NT2/D1 (cell line): ENCODE data around the gene DAZAP2.
A peak's percentile ranks its signal among the peaks of the same experiment; 100 is the strongest.
"Not testable (repeated sequence)": the region's sequence is repeated elsewhere in the genome, so short reads cannot be mapped to it uniquely, and the experiment has no call there.

ENCODE experiments used
- DNase-seq: peaks from one replicate; pipeline ENCODE4 v3.0.0-alpha.2; 2011; ENCODE audit warnings: low read depth, low spot score
- H3K27me3 ChIP-seq: 2 replicates; pipeline ENCODE4 v1.6.0; 2011; ENCODE audit warnings: mild to moderate bottlenecking; ENCODE audit not compliant: insufficient read length, insufficient read depth
- H3K36me3 ChIP-seq: 2 replicates; pipeline ENCODE4 v1.6.1; 2011; ENCODE audit warnings: mild to moderate bottlenecking, low read length, mixed read lengths; ENCODE audit not compliant: insufficient read depth, insufficient read length
- H3K4me1 ChIP-seq: 2 replicates; pipeline ENCODE4 v1.5.1; 2011; ENCODE audit not compliant: insufficient read depth, insufficient read length
- H3K4me3 ChIP-seq: 2 replicates; pipeline ENCODE4 v1.5.1; 2011; ENCODE audit warnings: low read depth; ENCODE audit not compliant: insufficient read length
- H3K9ac ChIP-seq: 2 replicates; pipeline ENCODE4 v1.6.0; 2011; ENCODE audit warnings: low read depth; ENCODE audit not compliant: insufficient read length
- H3K9me3 ChIP-seq: 2 replicates; pipeline ENCODE4 v1.5.1; 2011; ENCODE audit warnings: mild to moderate bottlenecking, low read length; ENCODE audit not compliant: insufficient read depth
- SUZ12 ChIP-seq: IDR thresholded peaks from 2 replicates; pipeline ENCODE4 v1.6.1; 2011; ENCODE audit not compliant: insufficient read length, insufficient read depth; ENCODE audit errors: extremely low read depth
- YY1 ChIP-seq: IDR thresholded peaks from 2 replicates; pipeline ENCODE4 v1.6.1; 2011; ENCODE audit not compliant: insufficient read length, insufficient read depth
- ZNF274 ChIP-seq: IDR thresholded peaks from 2 replicates; pipeline ENCODE4 v1.6.1; 2011; ENCODE audit warnings: mild to moderate bottlenecking, low read depth, low read length

Gene DAZAP2

GRCh38 chr12:51270951-51271518 lies 32.4 kb downstream of the DAZAP2 start:
- peak overlapping the region; percentile 92 for H3K9ac ChIP-seq
- no peak for TF ChIP-seq YY1
- TF ChIP-seq ZNF274 = no peak
- no peak for TF ChIP-seq SUZ12
- H3K9me3 ChIP-seq = no peaks in the 10 kb centered on the region

DNA sequence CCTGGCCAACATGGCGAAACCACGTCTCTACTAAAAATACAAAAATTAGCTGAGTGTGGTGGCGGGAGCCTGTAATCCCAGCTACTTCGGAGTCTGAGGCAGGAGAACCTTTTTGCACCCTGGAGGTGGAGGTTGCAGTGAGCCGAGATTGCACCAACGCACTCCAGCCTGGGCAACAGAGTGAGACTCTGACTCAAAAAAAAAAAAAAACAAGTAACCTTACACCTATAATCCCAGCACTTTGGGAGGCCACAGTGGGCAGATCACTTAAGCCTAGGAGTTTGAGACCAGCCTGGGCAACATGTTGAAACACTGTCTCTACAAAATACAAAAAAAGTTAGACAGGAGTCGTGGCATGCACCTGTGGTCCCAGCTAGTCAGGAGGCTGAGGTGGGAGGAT lies 34.2 kb downstream of the DAZAP2 start:
- H3K9ac ChIP-seq, H3K27me3 ChIP-seq, H3K4me3 ChIP-seq, DNase-seq, H3K9me3 ChIP-seq, H3K36me3 ChIP-seq, H3K4me1 ChIP-seq: not testable (repeated sequence)

More at GRCh38 chr12:51270951-51271518, 32.4 kb downstream of the DAZAP2 start:
- Histone ChIP-seq H3K27me3 (no peaks in the 10 kb centered on the region), H3K4me3 (peak overlapping the region; percentile 60), H3K36me3 (peaks cover 4% of the 10 kb centered on the region), H3K4me1 (no peaks in the 10 kb centered on the region)
- DNase-seq = no peak

DNA sequence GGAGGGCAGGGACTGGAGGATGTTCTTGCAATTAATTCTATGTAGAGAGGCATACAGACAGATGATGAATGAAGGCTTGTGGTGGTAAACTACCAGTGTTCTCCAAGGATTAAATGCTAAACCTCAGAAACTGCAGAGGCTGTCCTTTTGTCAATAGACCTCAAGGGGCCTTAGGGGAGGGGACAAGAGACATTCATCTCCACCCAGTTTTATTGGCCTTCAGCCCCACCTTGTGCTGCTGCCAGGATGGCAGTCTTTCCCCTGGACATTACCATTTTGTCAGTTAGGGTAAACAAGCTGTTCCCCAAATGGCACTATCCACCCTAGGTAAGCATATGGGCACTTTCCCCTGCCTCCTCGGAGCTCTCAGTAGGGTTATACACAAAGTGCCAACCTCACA lies 36.5 kb downstream of the DAZAP2 start:
- no peak for DNase-seq
- H3K36me3 ChIP-seq = no peaks in the 10 kb centered on the region
- TF ChIP-seq YY1 (no peak), SUZ12 (no peak), ZNF274 (no peak)
- H3K27me3 ChIP-seq = no peaks in the 10 kb centered on the region
- H3K4me3 ChIP-seq = no peak overlapping the region
- no peak overlapping the region for H3K9ac ChIP-seq
- no peaks in the 10 kb centered on the region for H3K4me1 ChIP-seq
- no peaks in the 10 kb centered on the region for H3K9me3 ChIP-seq

DNA sequence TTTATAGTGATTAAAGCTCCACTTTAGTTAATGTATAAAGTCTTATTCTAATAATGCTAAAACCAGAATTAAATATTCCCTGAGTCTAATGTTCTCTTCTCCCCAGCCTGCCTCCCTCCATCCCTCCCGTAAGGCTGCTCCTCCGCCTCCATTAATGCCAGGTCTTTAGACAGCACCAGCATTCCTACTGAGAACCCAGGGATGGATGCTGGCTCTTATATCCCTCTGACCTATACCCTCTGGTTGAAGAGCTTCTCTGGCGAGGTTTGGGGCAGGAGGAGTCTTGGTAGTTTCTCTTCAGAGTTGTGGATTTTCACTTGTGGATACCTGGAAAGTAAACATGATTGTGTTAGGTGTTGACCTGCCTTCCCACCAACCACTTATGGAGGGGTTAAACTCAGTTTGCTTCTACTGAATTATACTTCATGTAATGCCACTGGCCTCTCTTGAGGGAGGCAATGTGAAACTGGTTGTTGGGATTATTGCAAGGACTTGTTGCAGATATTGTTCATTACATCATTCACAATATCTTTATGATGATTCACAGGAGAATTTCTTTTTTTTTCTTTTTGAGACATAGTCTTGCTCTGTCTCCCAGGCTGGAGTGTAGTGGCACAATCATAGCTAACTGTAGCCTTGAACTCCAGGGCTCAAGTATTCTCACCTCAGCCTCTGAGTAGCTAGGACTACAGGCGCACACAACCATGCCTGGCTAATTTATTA lies 42.7 kb downstream of the DAZAP2 start:
- H3K9me3 ChIP-seq = no peaks in the 10 kb centered on the region
- no peaks in the 10 kb centered on the region for H3K36me3 ChIP-seq
- no peak for DNase-seq
- no peaks in the 10 kb centered on the region for H3K27me3 ChIP-seq
- H3K4me1 ChIP-seq = no peaks in the 10 kb centered on the region
- H3K9ac ChIP-seq = no peak overlapping the region
- H3K4me3 ChIP-seq = no peak overlapping the region
- TF ChIP-seq SUZ12 = no peak
- TF ChIP-seq YY1 = no peak
- TF ChIP-seq ZNF274 = no peak

DNA sequence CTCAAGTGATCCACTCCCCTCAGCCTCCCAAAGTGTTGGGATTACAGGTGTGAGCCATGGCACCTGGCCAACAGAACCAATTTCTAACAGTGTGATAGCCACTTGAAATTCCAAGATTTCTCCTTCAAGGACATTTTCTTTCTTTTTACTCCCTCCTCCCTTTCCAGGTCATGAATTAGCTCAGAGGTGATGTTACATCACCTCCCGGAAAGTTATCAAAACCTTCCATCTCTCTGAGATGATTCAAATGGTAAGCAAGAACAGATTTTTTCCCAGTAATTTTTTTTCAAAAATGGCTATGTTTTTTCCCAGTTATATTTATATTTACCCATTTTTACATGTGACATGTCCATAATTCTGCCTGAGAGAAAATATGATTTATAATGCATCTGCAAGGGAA lies 47.2 kb downstream of the DAZAP2 start:
- no peaks in the 10 kb centered on the region for H3K36me3 ChIP-seq
- TF ChIP-seq ZNF274 = no peak
- no peak for TF ChIP-seq YY1
- no peak for TF ChIP-seq SUZ12
- H3K4me1 ChIP-seq = no peaks in the 10 kb centered on the region
- no peak for DNase-seq
- no peaks in the 10 kb centered on the region for H3K9me3 ChIP-seq
- H3K9ac ChIP-seq = no peak overlapping the region
- no peak overlapping the region for H3K4me3 ChIP-seq
- H3K27me3 ChIP-seq = no peaks in the 10 kb centered on the region

DNA sequence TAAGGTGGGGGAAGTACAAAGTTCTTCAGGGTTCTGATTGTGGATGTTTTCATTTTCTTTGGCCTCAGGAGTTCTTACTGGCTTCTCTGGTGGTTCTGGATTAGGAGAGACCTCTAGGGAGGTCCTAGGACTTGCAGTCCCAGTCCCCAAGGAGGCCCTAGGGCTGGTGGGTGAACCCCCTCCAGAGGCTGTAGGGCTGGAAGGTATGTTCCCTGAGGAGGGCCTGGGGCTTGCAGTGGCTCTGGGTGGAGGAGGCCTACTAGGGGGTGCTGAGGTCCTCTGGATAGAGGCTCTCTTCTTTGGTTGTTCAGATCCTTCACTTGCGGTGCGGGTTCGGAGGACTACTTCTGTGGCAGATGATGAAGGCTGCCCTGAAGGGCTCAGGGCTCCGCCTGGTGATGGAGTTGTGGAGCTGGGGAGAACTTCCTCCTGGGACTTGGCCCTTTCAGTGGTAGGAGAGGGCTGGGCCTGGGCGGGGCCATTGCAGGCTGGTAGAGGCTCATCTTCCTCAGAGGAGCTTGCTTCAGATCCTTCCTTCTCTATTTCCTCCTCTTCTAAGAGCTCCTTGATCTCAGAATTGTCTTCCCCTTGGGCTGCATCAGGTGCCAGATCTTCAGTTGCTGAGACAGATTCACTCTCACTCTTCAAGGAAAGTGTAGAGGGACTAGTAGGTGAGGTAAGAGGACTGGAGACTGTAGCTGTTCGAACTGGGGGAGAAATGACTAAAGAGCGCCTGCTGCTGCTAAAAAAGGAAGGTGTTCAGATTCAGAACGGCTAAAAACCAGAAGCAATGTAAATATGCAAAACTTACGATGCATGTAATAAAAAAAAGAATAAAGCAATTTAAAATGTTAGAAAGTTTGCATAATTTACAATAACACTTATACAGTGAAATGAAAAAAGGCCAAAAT lies 53.2 kb downstream of the DAZAP2 start:
- H3K27me3 ChIP-seq, H3K9me3 ChIP-seq, H3K9ac ChIP-seq, H3K36me3 ChIP-seq, H3K4me3 ChIP-seq, DNase-seq, H3K4me1 ChIP-seq: not testable (repeated sequence)
